ENCODE measurements around the gene FOSL1. TPM values are rescaled to one million over a fixed set of nuclear protein-coding genes. Genes with fewer than 3 reads are reported as not detected.
A peak's percentile ranks its signal among the peaks of the same experiment; 100 is the strongest.
"Not testable (repeated sequence)": the region's sequence is repeated elsewhere in the genome, so short reads cannot be mapped to it uniquely, and the experiment has no call there.

Gene FOSL1
- total RNA-seq, 8 experiments from 2014 or later, result 0.33 to 8.8 (median 1.0) TPM

DNA sequence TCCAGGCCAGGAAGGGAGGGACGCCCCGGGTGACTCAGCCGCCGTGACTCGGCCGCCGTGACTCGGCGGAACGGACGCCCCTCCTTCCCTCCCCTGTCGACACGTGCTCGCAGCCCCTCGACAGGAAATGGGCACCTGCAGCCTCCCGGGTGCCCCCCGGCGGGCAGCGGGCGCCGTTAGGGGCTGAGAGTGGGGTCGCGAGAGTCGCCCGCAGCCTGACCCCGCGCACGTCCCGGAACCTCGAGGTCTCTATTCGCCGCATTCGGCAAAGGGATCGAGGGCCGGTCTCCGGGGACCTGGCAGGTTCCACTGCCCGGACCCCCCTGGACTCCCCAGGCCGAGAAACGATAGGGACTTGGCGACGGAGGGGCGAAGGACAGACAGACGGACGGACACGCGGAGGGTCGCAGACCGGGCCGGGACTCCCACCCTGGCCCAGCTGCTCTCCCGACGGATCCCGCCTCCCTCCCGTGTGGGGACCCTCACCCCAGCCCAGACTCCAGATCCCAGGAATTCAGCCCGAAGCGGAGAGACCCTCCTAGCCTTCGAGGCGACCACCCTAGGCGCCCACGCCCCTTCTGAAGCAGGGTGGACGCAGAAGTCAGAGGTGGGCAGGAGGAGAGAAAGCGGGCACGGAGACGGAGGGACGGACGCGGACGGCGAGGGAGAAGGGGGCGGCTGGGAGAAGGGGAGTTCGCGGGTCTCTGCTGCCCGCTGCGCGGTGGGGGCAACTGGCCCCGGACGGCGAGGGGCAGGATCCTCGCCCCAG, 648 bp downstream of the FOSL1 start:
- in situ Hi-C loops (cut with MboI; ENCODE audit: low pct_unique_long_range_greater_than_20kb in 2 of 9, low sequenced_read_pairs in 9 of 9, unreplicated experiment in 9 of 9), result loop anchor here in 1 of 9 experiments (25.0 kb wide), 1 partner anchor 88 kb away; no protein-coding TSS in a partner anchor
- WGBS, 10 experiments, result 1% methylated on average over 25 of the region's 78 CpGs; no CpG with 5 or more reads in 9 of the 10 experiments
- Histone ChIP-seq H3K27ac (no peak overlapping the region), H3K4me3 (peak overlapping the region in 4 of 5 donors; percentile 21 to 34 (median 26)), H3K4me1 (replicated peaks in 1 of 2) (no peaks in the 10 kb centered on the region)
- ATAC-seq (replicated peaks in 6 of 8), result peak; percentile 29 to 54 (median 46)

DNA sequence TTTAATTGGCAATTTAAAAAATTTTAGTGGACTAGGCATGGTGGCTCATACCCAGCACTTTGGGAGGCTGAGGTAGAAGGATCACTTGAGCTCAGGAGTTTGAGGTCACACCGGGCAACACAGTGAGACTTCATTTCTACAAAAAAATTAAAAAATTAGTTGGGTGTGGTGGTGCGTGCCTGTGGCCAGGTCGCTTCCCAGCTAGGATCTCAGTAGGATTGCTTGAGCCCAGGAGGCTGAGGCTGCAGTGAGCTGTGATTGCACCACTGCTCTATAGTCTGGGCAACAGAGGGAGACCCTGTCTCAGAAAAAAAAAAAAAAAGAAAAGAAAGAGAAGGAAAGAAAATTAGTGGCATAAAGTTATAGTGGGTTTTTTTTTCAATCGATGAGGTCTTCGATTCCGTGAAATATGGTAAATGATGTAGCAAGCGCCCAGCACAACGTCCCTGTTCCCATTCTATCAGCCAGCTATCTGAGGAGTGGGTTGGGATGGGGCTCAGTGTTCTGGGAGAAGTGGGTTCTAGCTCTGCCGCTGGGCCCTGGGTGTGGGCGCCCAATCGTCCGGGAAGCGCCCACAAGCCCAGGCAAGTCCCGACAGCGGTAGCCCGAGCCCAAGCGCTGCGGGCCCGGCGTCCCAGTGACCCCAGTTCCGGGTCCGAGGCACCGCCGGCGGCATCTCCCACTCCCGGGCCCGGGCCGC, 1.4 kb downstream of the FOSL1 start:
- H3K4me1 ChIP-seq (replicated peaks in 1 of 2), result peaks cover under 1 to 2% of the 10 kb centered on the region in 2 donors
- in situ Hi-C loops (cut with MboI; ENCODE audit: low pct_unique_long_range_greater_than_20kb in 2 of 9, low sequenced_read_pairs in 9 of 9, unreplicated experiment in 9 of 9), result loop anchor here in 1 of 9 experiments (25.0 kb wide), 1 partner anchor 88 kb away; no protein-coding TSS in a partner anchor
- H3K27ac ChIP-seq, result no peak overlapping the region
- peak in 2 of 8 experiments; percentile 1 to 4 for ATAC-seq (replicated peaks in 6 of 8)
- 9 to 71% (median 43%) methylated on average over 1 to 13 of the region's 28 CpGs; no CpG with 5 or more reads in 2 of the 10 experiments for WGBS, 10 experiments
- peak overlapping the region in 3 of 5 donors; percentile 8 to 34 (median 22) for H3K4me3 ChIP-seq

DNA sequence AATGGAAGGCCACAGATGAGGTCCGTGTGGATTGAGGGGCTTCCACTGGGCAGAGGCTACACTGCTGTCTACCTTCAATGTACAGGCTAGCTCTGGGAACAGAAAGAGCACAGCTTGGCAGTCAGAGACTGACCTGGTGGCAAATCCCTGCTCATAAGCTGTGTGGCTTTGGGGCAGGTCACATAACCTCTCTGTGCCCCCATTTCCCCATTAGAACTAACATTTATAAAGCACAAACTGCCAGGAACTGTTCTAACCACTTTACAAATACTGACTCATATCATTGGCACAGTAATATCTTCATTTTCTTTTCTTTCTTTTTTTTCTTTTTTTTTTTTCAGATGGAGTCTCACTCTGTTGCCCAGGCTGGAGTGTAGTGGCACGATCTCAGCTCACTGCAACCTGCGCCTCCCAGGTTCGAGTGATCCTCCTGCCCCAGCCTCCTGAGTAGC, 3.1 kb downstream of the FOSL1 start:
- no peak for ATAC-seq (replicated peaks in 6 of 8)
- H3K27ac ChIP-seq, result no peak overlapping the region
- 17 to 100% (median 80%) methylated on average over 1 to 4 of the region's 4 CpGs; no CpG with 5 or more reads in 1 of the 10 experiments for WGBS, 10 experiments
- in situ Hi-C loops (cut with MboI; ENCODE audit: low pct_unique_long_range_greater_than_20kb in 2 of 9, low sequenced_read_pairs in 9 of 9, unreplicated experiment in 9 of 9), result loop anchor here in 1 of 9 experiments (25.0 kb wide), 1 partner anchor 90 kb away; no protein-coding TSS in a partner anchor
- H3K4me1 ChIP-seq (replicated peaks in 1 of 2), result peaks cover 5 to 12% of the 10 kb centered on the region in 2 donors
- no peak overlapping the region for H3K4me3 ChIP-seq

GRCh38 chr11:65896034-65896999, 3.9 kb downstream of the FOSL1 start:
- no peak overlapping the region for H3K27ac ChIP-seq
- peaks cover 12 to 16% of the 10 kb centered on the region in 2 donors for H3K4me1 ChIP-seq (replicated peaks in 1 of 2)
- WGBS, 10 experiments, result 71 to 100% (median 83%) methylated on average over 1 to 11 of the region's 14 CpGs; no CpG with 5 or more reads in 3 of the 10 experiments
- H3K4me3 ChIP-seq, result no peak overlapping the region
- no peak for ATAC-seq (replicated peaks in 6 of 8)
- in situ Hi-C loops (cut with MboI; ENCODE audit: low pct_unique_long_range_greater_than_20kb in 2 of 9, low sequenced_read_pairs in 9 of 9, unreplicated experiment in 9 of 9), result loop anchor here in 1 of 9 experiments (25.0 kb wide), 1 partner anchor 91 kb away; no protein-coding TSS in a partner anchor

DNA sequence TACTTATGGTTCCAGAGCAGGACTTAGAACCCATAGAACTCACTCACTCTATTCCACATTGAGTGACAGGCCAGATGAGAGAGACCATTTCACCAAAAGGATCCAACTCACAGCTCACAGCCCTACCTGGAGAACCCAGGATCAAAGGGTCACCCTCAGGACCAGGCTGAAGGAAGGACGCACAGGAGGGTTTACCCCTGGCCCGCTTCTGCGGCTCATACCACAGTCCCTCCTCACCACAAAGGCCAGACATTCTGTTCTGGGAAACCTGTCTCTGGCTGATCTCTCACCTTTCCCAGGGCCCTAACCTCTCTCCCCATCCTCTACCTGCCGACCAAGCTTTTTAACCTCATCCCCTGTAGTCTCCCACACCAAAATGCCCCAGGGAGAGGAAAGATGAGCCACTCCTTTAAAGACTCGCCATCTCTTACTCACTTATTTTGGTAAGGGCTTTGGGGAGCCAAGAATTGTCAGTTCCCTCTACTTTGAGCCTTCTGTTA, 4.7 kb downstream of the FOSL1 start:
- WGBS, 10 experiments, result 11 to 100% (median 79%) methylated on average over 1 to 4 of the region's 5 CpGs; no CpG with 5 or more reads in 2 of the 10 experiments

GRCh38 chr11:65894034-65894591, 6.1 kb downstream of the FOSL1 start:
- in situ Hi-C loops (cut with MboI; ENCODE audit: low pct_unique_long_range_greater_than_20kb in 2 of 9, low sequenced_read_pairs in 9 of 9, unreplicated experiment in 9 of 9), result loop anchor here in 1 of 9 experiments (25.0 kb wide), 1 partner anchor 93 kb away; no protein-coding TSS in a partner anchor
- 84 to 100% (median 90%) methylated on average over 1 to 12 of the region's 16 CpGs; no CpG with 5 or more reads in 4 of the 10 experiments for WGBS, 10 experiments
- Histone ChIP-seq H3K27ac (peak overlapping the region in 1 of 2 donors; percentile 15), H3K4me1 (replicated peaks in 1 of 2) (peaks cover 22 to 24% of the 10 kb centered on the region in 2 donors), H3K4me3 (no peak overlapping the region)
- no peak for ATAC-seq (replicated peaks in 6 of 8)

More for the DNA sequence above, 4.7 kb downstream of the FOSL1 start:
- Histone ChIP-seq H3K4me3 (no peak overlapping the region), H3K27ac (no peak overlapping the region), H3K4me1 (replicated peaks in 1 of 2) (peaks cover 12 to 16% of the 10 kb centered on the region in 2 donors)
- ATAC-seq (replicated peaks in 6 of 8), result no peak
- in situ Hi-C loops (cut with MboI; ENCODE audit: low pct_unique_long_range_greater_than_20kb in 2 of 9, low sequenced_read_pairs in 9 of 9, unreplicated experiment in 9 of 9), result loop anchor here in 1 of 9 experiments (25.0 kb wide), 1 partner anchor 92 kb away; no protein-coding TSS in a partner anchor

- Histone ChIP-seq H3K4me3 (no peak overlapping the region), H3K4me1 (replicated peaks in 1 of 2) (peaks cover 24 to 26% of the 10 kb centered on the region in 2 donors), H3K27ac (no peak overlapping the region)
- 80 to 83% methylated on average over 2 to 4 of the region's 10 CpGs; no CpG with 5 or more reads in 8 of the 10 experiments for WGBS, 10 experiments
- ATAC-seq (replicated peaks in 6 of 8), result no peak
- in situ Hi-C loops (cut with MboI; ENCODE audit: low pct_unique_long_range_greater_than_20kb in 2 of 9, low sequenced_read_pairs in 9 of 9, unreplicated experiment in 9 of 9), result loop anchor here in 1 of 9 experiments (25.0 kb wide), 1 partner anchor 95 kb away; no protein-coding TSS in a partner anchor
These were observed 7.4 kb downstream of the FOSL1 start for GRCh38 chr11:65892661-65893317.

DNA sequence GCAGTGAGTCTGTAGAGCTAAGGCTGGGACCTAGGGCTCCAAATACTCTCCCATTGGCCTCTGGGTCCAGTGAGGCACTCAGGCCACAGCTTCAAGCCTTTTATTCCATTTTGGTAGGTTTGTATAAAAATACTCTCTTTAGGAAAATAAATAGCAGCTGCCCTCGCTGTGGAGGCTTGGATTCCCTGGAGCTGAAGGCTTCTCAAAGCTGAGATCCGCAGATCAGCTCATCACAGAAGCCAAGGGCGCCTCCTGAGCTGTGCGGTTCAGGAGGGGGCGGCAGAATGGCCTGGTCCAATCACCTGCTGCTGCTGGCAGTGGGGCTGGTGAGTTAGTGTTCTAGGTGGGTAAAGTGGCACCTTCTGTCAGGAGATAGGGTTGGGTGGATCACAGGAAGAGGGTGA, 8.0 kb downstream of the FOSL1 start:
- ATAC-seq (replicated peaks in 6 of 8); H3K27ac ChIP-seq: not testable (repeated sequence)
- in situ Hi-C loops (cut with MboI; ENCODE audit: low pct_unique_long_range_greater_than_20kb in 2 of 9, low sequenced_read_pairs in 9 of 9, unreplicated experiment in 9 of 9), result loop anchor here in 1 of 9 experiments (25.0 kb wide), 1 partner anchor 95 kb away; no protein-coding TSS in a partner anchor
- Histone ChIP-seq H3K4me3 (peak overlapping the region; percentile 52 to 65 (median 54)), H3K4me1 (replicated peaks in 1 of 2) (peaks cover 29 to 30% of the 10 kb centered on the region in 2 donors)
- 55 to 88% (median 61%) methylated on average over 2 to 4 of the region's 5 CpGs; no CpG with 5 or more reads in 7 of the 10 experiments for WGBS, 10 experiments

- Histone ChIP-seq H3K4me3 (peak overlapping the region; percentile 52 to 65 (median 54)), H3K4me1 (replicated peaks in 1 of 2) (peaks cover 34 to 36% of the 10 kb centered on the region in 2 donors), H3K27ac (no peak overlapping the region)
- WGBS, 10 experiments, result 10 to 43% (median 33%) methylated on average over 2 to 10 of the region's 57 CpGs; no CpG with 5 or more reads in 4 of the 10 experiments
- in situ Hi-C loops (cut with MboI; ENCODE audit: low pct_unique_long_range_greater_than_20kb in 2 of 9, low sequenced_read_pairs in 9 of 9, unreplicated experiment in 9 of 9), result loop anchor here in 1 of 9 experiments (25.0 kb wide), 1 partner anchor 96 kb away; no protein-coding TSS in a partner anchor
- ATAC-seq (replicated peaks in 6 of 8), result no peak
These were observed 8.7 kb downstream of the FOSL1 start for GRCh38 chr11:65891219-65892136.

Data from motor neuron (in vitro differentiated cells).